Fibroblast of skin of right quadriceps (primary cell): ENCODE results near the gene NANP.
"Not testable (repeated sequence)": the region's sequence is repeated elsewhere in the genome, so short reads cannot be mapped to it uniquely, and the experiment has no call there.

ENCODE experiments used
- DNase-seq: peaks from one replicate; pipeline ENCODE4 v3.0.0-alpha.2; 2013

Gene NANP

DNA sequence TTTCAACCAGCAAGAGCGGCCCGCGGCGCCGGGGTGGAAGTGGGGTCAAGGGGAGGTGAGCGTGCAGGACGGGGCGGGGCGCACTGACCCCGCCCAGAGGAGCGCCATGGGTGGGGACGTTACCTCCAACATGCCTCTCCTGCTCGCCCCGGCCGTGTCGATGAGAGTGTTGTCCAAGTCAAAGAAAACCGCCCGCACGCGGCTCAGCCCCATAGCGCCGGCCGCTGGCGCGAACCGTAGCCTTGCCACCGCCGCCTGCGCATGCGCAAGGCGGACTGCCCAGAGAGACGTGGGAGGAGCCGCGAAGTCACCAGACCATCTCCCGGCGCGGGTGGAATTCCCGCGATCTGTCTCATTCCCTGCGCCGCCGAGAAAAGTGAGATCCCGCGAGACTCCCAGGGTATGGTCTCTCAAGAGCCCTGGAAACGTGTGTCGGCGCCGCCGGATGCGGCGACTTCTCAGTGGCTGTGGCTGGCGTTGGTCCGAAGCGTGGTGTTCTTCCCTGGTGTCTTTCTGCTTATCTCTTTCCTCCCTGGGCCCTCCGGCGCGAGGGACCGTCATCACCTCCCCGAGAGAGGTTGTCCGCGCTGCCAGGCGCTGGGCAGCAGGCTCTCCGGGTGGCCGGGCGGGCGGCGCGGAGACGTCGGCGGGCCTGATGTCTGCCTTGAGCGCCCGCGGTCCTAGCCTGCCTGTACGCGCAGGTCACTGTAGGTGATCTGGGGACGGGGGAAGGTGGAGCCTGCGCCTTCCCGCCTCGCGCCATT, at the start of gene NANP:
Gene NANP (minus strand): TSS at position 279 of the 764 bp plus-strand sequence. CDS start 66 bp downstream, at position 213.
- DNase-seq: peak; percentile 99

GRCh38 chr20:25672659-25673235, 48.9 kb upstream of the NANP start:
- DNase-seq: no peak

GRCh38 chr20:25669826-25670422, 46.1 kb upstream of the NANP start:
- peak; percentile 43 for DNase-seq

DNA sequence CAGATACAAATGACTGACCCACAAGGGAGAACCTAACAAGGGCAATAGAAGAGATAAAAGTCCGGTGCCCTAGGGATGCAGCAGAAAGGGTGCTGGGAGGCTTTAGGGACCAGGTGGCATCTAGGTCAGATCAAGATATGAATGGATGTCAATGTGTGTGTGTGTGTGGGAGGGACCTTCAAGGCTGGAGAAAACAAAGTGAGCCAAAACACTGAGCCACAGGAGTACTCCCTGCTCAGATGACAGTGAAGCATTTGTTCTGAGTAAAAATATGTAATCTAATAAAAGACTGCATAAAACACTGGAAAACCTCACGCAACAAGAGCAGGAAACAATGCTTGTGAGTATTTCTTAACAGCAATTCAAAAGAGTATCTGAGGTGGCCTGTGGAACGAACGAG, 44.6 kb upstream of the NANP start:
- no peak for DNase-seq

- DNase-seq: no peak
These were observed 36.2 kb upstream of the NANP start for GRCh38 chr20:25659999-25660398.

DNA sequence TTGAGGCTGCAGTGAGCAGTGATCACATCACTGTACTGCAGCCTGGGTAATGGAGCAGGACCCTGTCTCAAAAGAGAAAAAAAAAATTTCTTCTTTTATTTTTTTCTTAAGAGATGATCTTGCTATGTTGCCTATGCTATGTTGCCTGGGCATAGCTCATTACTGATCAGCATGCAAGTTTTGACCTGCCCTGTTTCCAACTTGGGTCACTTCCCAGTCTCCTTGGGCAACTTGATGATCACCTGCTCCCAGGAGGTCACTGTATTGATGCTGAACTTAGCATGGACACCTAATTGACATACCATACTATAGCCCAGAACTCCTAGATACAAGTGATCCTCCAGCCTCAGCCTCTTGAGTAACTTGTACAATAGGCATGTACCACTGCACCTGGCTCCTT, 30.7 kb upstream of the NANP start:
- no peak for DNase-seq

DNA sequence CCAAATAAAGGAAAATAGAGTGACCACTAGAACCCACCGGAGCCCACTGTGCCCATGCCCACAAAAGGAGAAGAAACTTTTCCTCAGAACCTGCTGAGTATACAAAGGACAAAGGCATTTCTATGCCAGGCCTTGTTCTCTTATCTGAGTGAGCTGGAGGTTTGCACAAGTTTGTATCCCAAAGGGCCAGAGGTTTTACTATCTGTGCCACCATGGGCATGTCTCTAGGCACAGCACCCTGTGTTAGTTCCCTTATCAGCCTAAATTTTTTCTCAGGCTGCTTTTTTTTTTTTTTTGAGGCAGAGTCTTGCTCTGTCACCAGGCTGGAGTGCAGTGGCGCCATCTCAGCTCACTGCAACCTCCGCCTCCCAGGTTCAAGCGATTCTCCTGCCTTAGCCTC, 29.1 kb upstream of the NANP start:
- not testable (repeated sequence) for DNase-seq

GRCh38 chr20:25644814-25645213, 21.0 kb upstream of the NANP start:
- no peak for DNase-seq

DNA sequence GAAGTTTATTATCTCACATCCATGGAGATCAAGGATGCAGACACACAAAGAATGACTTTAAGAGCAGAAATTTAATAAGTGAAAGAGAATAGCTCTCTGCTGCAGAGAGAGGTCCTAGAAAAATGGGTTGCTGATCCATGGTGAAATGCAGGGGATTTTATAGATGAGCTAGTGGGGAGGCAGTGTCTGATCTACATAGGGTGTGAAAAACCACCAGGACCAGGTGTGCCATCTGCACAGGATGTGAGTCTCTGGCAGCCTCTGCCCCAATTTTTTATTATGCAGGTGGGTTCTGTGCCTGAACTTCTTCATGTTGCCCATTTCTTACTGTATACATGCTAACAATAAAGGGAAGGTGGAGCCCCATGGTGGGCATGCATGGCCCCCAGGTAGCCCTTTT, 19.9 kb upstream of the NANP start:
- DNase-seq: no peak

DNA sequence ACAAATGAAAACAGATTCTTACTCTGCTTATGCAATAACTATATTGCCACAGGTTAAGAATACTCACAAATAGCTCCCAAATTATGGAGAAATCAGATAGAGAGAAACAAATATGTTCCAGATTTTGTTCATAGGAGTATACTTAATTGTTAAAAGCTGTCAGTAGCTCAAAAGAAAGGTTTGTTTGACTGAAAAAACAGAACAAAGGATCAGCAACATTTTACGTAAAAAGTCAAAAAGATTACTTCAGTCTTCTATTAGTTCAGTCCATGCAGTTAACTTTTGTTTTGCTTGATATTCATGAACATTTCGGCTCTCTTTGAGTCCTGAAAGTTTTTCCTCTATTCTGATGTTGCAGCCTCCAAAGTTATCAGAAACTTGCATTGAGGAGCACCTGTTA, 13.4 kb upstream of the NANP start:
- no peak for DNase-seq

GRCh38 chr20:25632940-25633790, 9.4 kb upstream of the NANP start:
- DNase-seq: peak; percentile 75

DNA sequence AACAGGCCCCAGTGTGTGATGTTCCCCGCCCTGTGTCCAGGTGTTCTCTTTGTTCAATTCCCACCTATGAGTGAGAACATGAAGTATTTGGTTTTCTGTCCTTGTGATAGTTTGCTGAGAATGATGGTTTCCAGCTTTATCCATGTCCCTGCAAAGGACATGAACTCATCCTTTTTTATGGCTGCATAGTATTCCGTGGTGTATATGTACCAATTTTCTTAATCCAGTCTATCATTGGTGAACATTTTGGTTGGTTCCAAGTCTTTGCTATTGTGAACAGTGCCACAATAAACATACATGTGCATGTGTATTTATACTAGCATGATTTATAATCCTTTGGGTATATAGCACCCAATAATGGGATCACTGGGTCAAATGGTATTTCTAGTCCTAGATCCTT, 6.8 kb upstream of the NANP start:
- not testable (repeated sequence) for DNase-seq

GRCh38 chr20:25629816-25630499, 6.1 kb upstream of the NANP start:
- peak; percentile 11 for DNase-seq

GRCh38 chr20:25626779-25627178, 3.0 kb upstream of the NANP start:
- peak; percentile 4 for DNase-seq

DNA sequence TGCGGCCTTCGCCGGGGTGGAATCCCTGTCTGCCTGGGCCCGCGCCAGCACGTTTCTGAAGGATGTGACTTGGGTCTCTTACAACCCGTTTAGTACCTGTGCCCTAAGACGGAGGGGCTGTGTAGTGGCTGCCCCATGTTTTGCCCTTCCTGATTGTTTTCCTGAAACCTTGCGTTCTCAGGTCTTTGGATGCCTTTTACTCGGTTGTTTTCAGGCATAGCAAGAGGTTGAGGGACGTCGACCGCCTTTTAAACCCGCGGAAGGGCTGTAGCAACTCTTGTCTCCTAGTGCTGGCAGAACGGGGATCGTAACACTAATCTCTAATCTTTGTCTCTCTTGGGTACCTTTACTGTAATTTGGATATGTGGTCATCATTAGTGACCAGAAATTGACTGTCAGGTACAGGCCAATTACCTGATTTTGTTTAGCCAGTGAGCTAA, 706 bp upstream of the NANP start:
- no peak for DNase-seq

DNA sequence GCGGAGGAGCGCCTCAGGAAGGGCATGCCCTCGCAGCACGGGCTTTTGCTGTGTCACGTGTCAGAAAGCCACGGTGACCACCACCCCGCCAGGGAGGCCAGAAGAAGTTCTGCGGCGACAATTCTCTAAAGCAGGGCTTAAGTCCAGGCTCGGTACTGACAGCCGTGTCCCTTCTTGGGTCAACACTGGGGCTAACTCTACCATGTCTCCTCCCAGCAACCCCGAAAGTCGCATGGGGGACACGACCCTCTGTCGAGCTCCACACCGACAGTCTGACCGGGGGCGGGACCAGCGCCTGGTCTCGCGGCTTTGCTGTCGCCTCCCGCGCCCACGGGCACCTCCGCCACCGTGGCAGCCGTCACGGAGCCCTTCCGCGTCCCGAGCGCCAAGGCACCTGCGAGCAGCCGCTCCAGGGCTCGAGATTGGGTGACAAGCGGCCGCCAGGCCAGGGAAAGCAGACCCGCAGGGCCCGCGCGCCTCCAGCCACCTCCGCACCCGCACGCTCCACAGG, 534 bp downstream of the NANP start:
- DNase-seq: peak; percentile 7

DNA sequence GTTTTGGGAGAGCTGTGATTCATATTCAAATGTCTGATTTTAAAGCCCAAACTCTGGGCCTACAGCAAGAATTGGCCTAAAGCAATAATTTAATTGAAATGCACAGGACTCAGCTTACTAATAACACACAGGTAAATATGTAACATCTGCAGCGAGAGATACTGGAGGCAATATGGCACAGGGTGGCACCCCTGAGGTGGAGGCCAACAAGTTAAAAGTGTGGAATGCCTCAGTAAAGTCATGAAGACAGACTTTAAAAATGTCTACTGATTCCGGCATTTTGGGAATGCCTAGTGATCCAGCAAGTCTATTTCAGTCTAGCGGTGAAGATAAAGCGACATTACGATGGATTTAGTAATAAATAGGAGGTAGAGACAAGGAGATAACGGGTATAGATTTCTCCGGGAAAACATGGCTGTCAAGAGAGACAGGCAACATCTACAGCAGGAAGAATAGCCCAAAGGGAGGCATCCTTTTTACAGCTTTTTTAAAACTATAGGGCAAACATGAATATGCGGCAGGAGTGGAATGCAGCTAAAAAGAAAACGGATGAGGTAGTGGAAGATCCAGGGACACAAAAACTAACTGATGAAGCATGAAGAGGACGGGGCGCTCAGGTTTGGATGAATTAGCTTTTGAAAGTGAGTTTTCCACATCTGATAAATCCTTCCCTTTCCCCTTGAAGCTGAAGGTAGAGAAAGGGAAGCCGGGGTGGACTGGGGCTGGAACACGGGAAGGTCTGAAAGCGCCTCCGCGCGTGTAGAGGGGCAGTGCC, 1.2 kb downstream of the NANP start:
- peak; percentile 5 for DNase-seq

DNA sequence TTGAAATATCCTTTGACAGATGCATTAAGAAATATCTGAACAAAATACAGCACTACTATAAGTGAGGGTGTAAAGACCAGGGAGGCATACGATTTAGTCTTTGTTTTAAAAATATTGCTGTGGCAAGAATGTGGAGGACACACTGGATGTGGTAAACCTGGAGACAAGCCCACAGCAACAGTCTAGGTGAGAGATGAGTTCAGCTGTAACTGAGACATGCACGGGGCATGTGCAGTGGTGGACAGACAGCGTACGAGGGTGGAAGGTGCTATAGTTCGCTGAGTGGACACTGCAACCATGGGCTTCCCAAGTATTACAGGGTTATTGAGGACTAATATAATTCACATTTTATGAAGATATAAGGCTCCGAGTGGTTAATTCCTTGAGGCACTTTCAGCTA, 1.8 kb downstream of the NANP start:
- no peak for DNase-seq

DNA sequence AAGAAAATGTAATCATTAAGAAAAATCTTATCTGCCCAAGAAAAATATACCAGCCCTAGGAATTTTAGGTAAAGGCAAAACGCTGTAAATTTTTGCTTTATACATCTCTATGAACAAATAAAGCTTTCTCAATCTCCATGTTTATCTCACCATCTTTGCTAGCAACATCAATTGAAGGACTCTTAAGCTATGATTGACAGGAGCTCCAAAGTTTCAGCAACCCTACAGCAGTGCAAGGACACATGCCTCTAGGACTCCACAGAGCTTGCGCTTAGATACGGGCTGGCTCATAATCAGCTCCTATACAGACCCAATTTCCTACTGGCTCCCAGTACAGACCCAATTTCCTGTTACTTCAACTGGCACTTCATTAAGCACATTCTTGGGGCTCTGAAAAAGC, 4.3 kb downstream of the NANP start:
- DNase-seq: no peak

DNA sequence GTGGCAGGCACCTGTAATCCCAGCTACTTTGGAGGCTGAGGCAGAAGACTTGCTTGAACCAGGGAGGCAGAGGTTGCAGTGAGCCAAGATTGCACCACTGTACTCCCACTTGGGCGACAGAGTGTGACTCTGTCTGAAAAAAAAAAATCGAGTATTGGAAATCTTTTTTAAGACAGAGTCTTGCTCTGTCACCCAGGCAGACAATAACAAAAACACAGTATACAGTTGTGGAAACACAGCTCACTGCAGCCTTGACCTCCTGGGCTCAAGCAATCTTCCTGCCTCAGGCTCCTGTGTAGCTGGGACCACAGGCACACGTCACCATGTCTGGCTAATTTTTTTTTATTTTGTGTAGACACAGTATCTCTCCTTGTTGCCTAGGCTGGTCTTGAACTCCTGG, 15.0 kb downstream of the NANP start:
- no peak for DNase-seq

DNA sequence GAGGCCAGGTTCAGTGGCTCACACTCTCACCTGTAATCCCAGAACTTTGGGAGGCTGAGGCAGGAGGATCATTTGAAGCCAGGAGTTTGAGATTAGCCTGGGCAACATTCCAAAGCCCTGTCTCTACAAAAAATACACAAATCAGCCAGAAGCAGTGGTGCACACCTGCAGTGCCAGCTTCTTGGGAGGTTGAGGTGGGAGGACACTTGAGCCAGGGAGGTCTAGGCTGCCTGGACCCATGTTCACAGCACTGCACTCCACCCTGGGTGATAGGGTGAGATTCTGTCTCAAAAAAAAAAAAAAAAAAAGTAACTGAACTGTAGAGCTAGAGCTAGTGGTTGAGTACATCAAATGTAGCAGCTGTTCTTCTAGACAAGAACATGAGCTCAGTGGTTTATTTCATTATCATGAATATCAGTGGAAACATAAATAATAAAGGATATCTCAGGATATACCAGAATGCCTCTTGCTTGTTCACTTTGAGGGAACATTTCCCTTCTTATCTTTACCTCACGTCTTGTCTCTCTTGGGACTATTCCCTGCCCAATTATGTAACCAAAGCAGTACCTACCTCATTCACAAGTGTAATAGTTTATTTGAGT, 17.6 kb downstream of the NANP start:
- DNase-seq: no peak
